Tibial artery (tissue), 4 donors: Measurements from ENCODE around the gene APPL2.

Experiments
- DNase-seq, 2 donors: peaks; one replicate each; pipeline ENCODE4 v3.0.0-alpha.2; 2019
- H3K27ac ChIP-seq, 2 donors: fragments of 200-600 bp; sonication (generic) in 1 of 2; 1 replicate in 1 of 2; 2 replicates in 1 of 2; pipeline ENCODE4 v1.5.1; 2018 to 2019; ENCODE audit warnings: mild to moderate bottlenecking in 1 of 2
- H3K27me3 ChIP-seq, 2 donors: fragments of 200-600 bp; sonication (generic) in 1 of 2; one replicate each; pipeline versions ENCODE4 v1.5.1 to v1.6.0; 2016 to 2019
- H3K36me3 ChIP-seq, 3 donors: fragments of 200-600 bp; sonication (generic) in 2 of 3; one replicate each; pipeline ENCODE4 v1.5.1; 2016 to 2019; ENCODE audit warnings: mild to moderate bottlenecking in 2 of 3
- H3K4me1 ChIP-seq, 4 donors: fragments of 200-600 bp; sonication (generic) in 2 of 4; 1 replicate in 3 of 4; 2 replicates in 1 of 4; pipeline ENCODE4 v1.5.1; 2016 to 2019
- H3K4me3 ChIP-seq, 2 donors: fragments of 200-600 bp; sonication (generic) in 1 of 2; 1 replicate in 1 of 2; 2 replicates in 1 of 2; pipeline ENCODE4 v1.5.1; 2018 to 2019; ENCODE audit warnings: mild to moderate bottlenecking in 2 of 2
- H3K9me3 ChIP-seq, 3 donors: fragments of 200-600 bp; sonication (generic) in 1 of 3; one replicate each; pipeline ENCODE4 v1.5.1; 2016 to 2019
- CTCF ChIP-seq, 2 experiments: fragments of 200-600 bp in 1 of 2; fragments of 450-650 bp in 1 of 2; IDR thresholded peaks; one replicate each; pipeline ENCODE4 v1.5.1; 2017 to 2019; ENCODE audit warnings: antibody characterized with exemption in 2 of 2, mild to moderate bottlenecking in 1 of 2, moderate library complexity in 1 of 2
- intact Hi-C: fragments of 100-400 bp; cut with DNase I; formaldehyde crosslinking; loops from one replicate; pipeline ENCODE4 v1.15.0; 2023; ENCODE audit warnings: low total_unique reads

Gene APPL2

GRCh38 chr12:105201299-105201698 is 34.7 kb downstream of the APPL2 start:
- Histone ChIP-seq H3K36me3 (peaks cover 44 to 97% (median 82%) of the 10 kb centered on the region in 3 donors), H3K4me1 (peaks cover 0 to 13% (median 7%) of the 10 kb centered on the region in 4 donors), H3K27ac (no peak overlapping the region), H3K27me3 (no peaks in the 10 kb centered on the region), H3K9me3 (no peaks in the 10 kb centered on the region), H3K4me3 (no peak overlapping the region)
- no peak for DNase-seq
- intact Hi-C loops, result no loop called here
- TF ChIP-seq CTCF (IDR thresholded peaks at IDR 0.05), result no peak

- DNase-seq, result no peak
- H3K4me1 ChIP-seq, result peaks cover 0 to 13% (median 7%) of the 10 kb centered on the region in 4 donors
- intact Hi-C loops, result no loop called here
- H3K4me3 ChIP-seq, result no peak overlapping the region
- no peaks in the 10 kb centered on the region for H3K9me3 ChIP-seq
- no peak for TF ChIP-seq CTCF (IDR thresholded peaks at IDR 0.05)
- no peaks in the 10 kb centered on the region for H3K27me3 ChIP-seq
- H3K27ac ChIP-seq, result no peak overlapping the region
- H3K36me3 ChIP-seq, result peaks cover 40 to 97% (median 73%) of the 10 kb centered on the region in 3 donors
Observed at GRCh38 chr12:105200385-105200784, 35.6 kb downstream of the APPL2 start.

- intact Hi-C loops, result no loop called here
- no peak for TF ChIP-seq CTCF (IDR thresholded peaks at IDR 0.05)
- no peak for DNase-seq
- H3K4me1 ChIP-seq, result peaks cover 0 to 13% (median 7%) of the 10 kb centered on the region in 4 donors
- no peaks in the 10 kb centered on the region for H3K9me3 ChIP-seq
- H3K27me3 ChIP-seq, result no peaks in the 10 kb centered on the region
- H3K27ac ChIP-seq, result no peak overlapping the region
- H3K36me3 ChIP-seq, result peaks cover 41 to 97% (median 72%) of the 10 kb centered on the region in 3 donors
- H3K4me3 ChIP-seq, result no peak overlapping the region
Observed at GRCh38 chr12:105198961-105199360, 37.0 kb downstream of the APPL2 start.

GRCh38 chr12:105196090-105196489 is 39.9 kb downstream of the APPL2 start:
- H3K36me3 ChIP-seq, result peaks cover 40 to 97% (median 79%) of the 10 kb centered on the region in 3 donors
- H3K27me3 ChIP-seq, result no peaks in the 10 kb centered on the region
- intact Hi-C loops, result no loop called here
- peaks cover 0 to 5% (median 1%) of the 10 kb centered on the region in 4 donors for H3K4me1 ChIP-seq
- no peak for DNase-seq
- TF ChIP-seq CTCF (IDR thresholded peaks at IDR 0.05), result no peak
- H3K4me3 ChIP-seq, result no peak overlapping the region
- H3K27ac ChIP-seq, result no peak overlapping the region
- no peaks in the 10 kb centered on the region for H3K9me3 ChIP-seq

GRCh38 chr12:105194947-105195346 is 41.0 kb downstream of the APPL2 start:
- Histone ChIP-seq H3K27me3 (no peaks in the 10 kb centered on the region), H3K9me3 (no peaks in the 10 kb centered on the region), H3K4me1 (peaks cover 0 to 5% (median 0%) of the 10 kb centered on the region in 4 donors), H3K27ac (no peak overlapping the region), H3K4me3 (no peak overlapping the region), H3K36me3 (peaks cover 45 to 98% (median 79%) of the 10 kb centered on the region in 3 donors)
- no peak for DNase-seq
- intact Hi-C loops, result no loop called here
- TF ChIP-seq CTCF (IDR thresholded peaks at IDR 0.05), result no peak
